HCT116 (cell line): ENCODE data around the gene UBL5. TPM values are rescaled to one million over a fixed set of nuclear protein-coding genes. Genes with fewer than 3 reads are reported as not detected.

ENCODE experiments used
- ATAC-seq: fragments of 200-7000 bp; cut with Tn5 transposase; 2 replicates; pipeline ENCODE4 v1.9.1; 2020; ENCODE audit warnings: mild to moderate bottlenecking, moderate library complexity
- BruUV-seq: library from RNA; stranded (reverse); fragments of 400-500 nt; replicated peaks from 2 replicates; lab custom pipeline; 2021; lab: Mats Ljungman, UMichigan
- CTCF ChIA-PET: fragments of 300-600 bp; sonication (Branson Sonifier 250); formaldehyde crosslinking; loops from one replicate; lab custom pipeline; 2021; ENCODE audit warnings: antibody characterized with exemption; lab: Charles Lee
- POLR2A ChIA-PET: fragments of 300-600, 350-600 bp; sonication (Branson Sonifier 250); formaldehyde crosslinking; loops from one replicate; lab custom pipeline; 2021; ENCODE audit warnings: antibody characterized with exemption; lab: Charles Lee
- RAD21 ChIA-PET, 2 experiments: fragments of 300-600 bp; sonication (Branson Sonifier 250); formaldehyde crosslinking; loops; one replicate each; lab custom pipeline; 2023; ENCODE audit warnings: low total read pairs in 2 of 2; ENCODE audit not compliant: uncharacterized antibody in 2 of 2, unreplicated experiment in 2 of 2, low non-redundant PET in 1 of 2; lab: Charles Lee
- DNase-seq: peaks from one replicate; pipeline ENCODE4 v3.0.0-alpha.2; 2010; ENCODE audit warnings: low read depth, low spot score
- H2AFZ ChIP-seq: fragments of 200-600 bp; shearing (Covaris generic), sonication (generic); 2 replicates; pipeline ENCODE4 v1.6.1; 2017; ENCODE audit warnings: low read depth, mixed run types, mixed read lengths, antibody characterized with exemption, low read length; ENCODE audit not compliant: poor library complexity, severe bottlenecking
- H3K27ac ChIP-seq: 2 replicates; pipeline ENCODE4 v1.5.1; 2012; ENCODE audit warnings: low read depth, low read length
- H3K27me3 ChIP-seq: fragments of 200-600 bp; sonication (generic); 2 replicates; pipeline ENCODE4 v1.6.1; 2016; ENCODE audit warnings: mixed run types, low read length, mixed read lengths; ENCODE audit not compliant: insufficient read depth
- H3K36me3 ChIP-seq, 2 experiments: fragments of 200-500 bp in 1 of 2; fragments of 200-600 bp in 1 of 2; sonication (Bioruptor generic) in 1 of 2; sonication (generic) in 1 of 2; 2 replicates each; pipeline versions ENCODE4 v1.5.1 to v1.6.1; 2014 to 2016; ENCODE audit warnings: low read length in 2 of 2, inconsistent platforms in 1 of 2, mixed read lengths in 1 of 2, mixed run types in 1 of 2; ENCODE audit not compliant: insufficient read depth in 2 of 2, control insufficient read depth in 1 of 2
- H3K4me1 ChIP-seq, 2 experiments: fragments of 200-600 bp in 1 of 2; sonication (generic) in 1 of 2; 2 replicates each; pipeline versions ENCODE4 v1.5.1 to v1.6.1; 2012 to 2017; ENCODE audit warnings: low read length in 2 of 2, inconsistent platforms in 1 of 2, mild to moderate bottlenecking in 1 of 2, mixed read lengths in 1 of 2, mixed run types in 1 of 2, moderate library complexity in 1 of 2; ENCODE audit not compliant: insufficient read depth in 2 of 2, control insufficient read depth in 1 of 2
- H3K4me2 ChIP-seq: fragments of 200-600 bp; sonication (generic); 2 replicates; pipeline ENCODE4 v1.6.1; 2017; ENCODE audit warnings: mixed run types, low read length, mixed read lengths
- H3K4me3 ChIP-seq, 2 experiments: fragments of 200-600 bp in 1 of 2; sonication (generic) in 1 of 2; replicated peaks in 1 of 2; 2 replicates each; pipeline ENCODE4 v1.5.1; 2011 to 2016; ENCODE audit warnings: low read length in 2 of 2, control low read depth in 1 of 2, low read depth in 1 of 2, mild to moderate bottlenecking in 1 of 2, mixed read lengths in 1 of 2, mixed run types in 1 of 2
- H3K79me2 ChIP-seq: fragments of 200-600 bp; sonication (generic); 2 replicates; pipeline ENCODE4 v1.6.1; 2017; ENCODE audit warnings: mild to moderate bottlenecking, mixed run types, low read length, moderate library complexity, mixed read lengths; ENCODE audit not compliant: insufficient read depth
- H3K9ac ChIP-seq: fragments of 200-600 bp; sonication (generic); 2 replicates; pipeline ENCODE4 v1.6.1; 2016; ENCODE audit warnings: low read length, mixed read lengths
- H3K9me2 ChIP-seq: fragments of 200-600 bp; sonication (generic), shearing (Covaris generic); 2 replicates; pipeline ENCODE4 v1.6.1; 2017; ENCODE audit warnings: mixed run types, mild to moderate bottlenecking, moderate library complexity; ENCODE audit not compliant: insufficient read depth
- H3K9me3 ChIP-seq, 2 experiments: fragments of 200-500 bp in 1 of 2; fragments of 200-600 bp in 1 of 2; sonication (Bioruptor generic) in 1 of 2; sonication (generic) in 1 of 2; 2 replicates each; pipeline ENCODE4 v1.6.1; 2014 to 2017; ENCODE audit warnings: low read length in 2 of 2, mixed read lengths in 2 of 2, inconsistent platforms in 1 of 2, low read depth in 1 of 2, mild to moderate bottlenecking in 1 of 2, mixed run types in 1 of 2, moderate library complexity in 1 of 2; ENCODE audit not compliant: control insufficient read depth in 1 of 2, insufficient read depth in 1 of 2
- H4K20me1 ChIP-seq: fragments of 200-600 bp; sonication (generic), shearing (Covaris generic); 2 replicates; pipeline ENCODE4 v1.6.1; 2017; ENCODE audit warnings: mixed run types, mild to moderate bottlenecking, moderate library complexity; ENCODE audit not compliant: insufficient read depth
- CEBPB ChIP-seq: IDR thresholded peaks from 2 replicates; pipeline ENCODE4 v1.6.1; 2012; ENCODE audit warnings: low read depth
- ELF1 ChIP-seq: IDR thresholded peaks from 2 replicates; pipeline ENCODE4 v1.6.1; 2012; ENCODE audit warnings: low read depth, borderline replicate concordance
- FOSL1 ChIP-seq: IDR thresholded peaks from 2 replicates; pipeline ENCODE4 v1.6.1; 2012; ENCODE audit warnings: low read depth
- POLR2A ChIP-seq: IDR thresholded peaks from 2 replicates; pipeline ENCODE4 v1.7.0; 2011; ENCODE audit warnings: borderline replicate concordance; ENCODE audit not compliant: insufficient read depth, insufficient read length; ENCODE audit errors: extremely low read depth
- POLR2AphosphoS5 ChIP-seq: IDR thresholded peaks from 2 replicates; pipeline ENCODE4 v1.6.1; 2011; ENCODE audit warnings: mild to moderate bottlenecking, low read depth, low read length, moderate library complexity
- RAD21 ChIP-seq: IDR thresholded peaks from 2 replicates; pipeline ENCODE4 v1.6.1; 2012; ENCODE audit warnings: low read depth, mild to moderate bottlenecking
- SP1 ChIP-seq: IDR thresholded peaks from 2 replicates; pipeline ENCODE4 v1.6.1; 2012; ENCODE audit warnings: low read depth
- SRF ChIP-seq: IDR thresholded peaks from 2 replicates; pipeline ENCODE4 v1.6.1; 2012; ENCODE audit warnings: low read depth
- TCF7L2 ChIP-seq: IDR thresholded peaks from 2 replicates; pipeline ENCODE4 v1.7.0; 2011; ENCODE audit warnings: borderline replicate concordance, inconsistent platforms; ENCODE audit not compliant: insufficient read depth, insufficient read length; ENCODE audit errors: extremely low read depth
- ZBTB33 ChIP-seq: IDR thresholded peaks from 2 replicates; pipeline ENCODE4 v1.6.1; 2011; ENCODE audit warnings: mild to moderate bottlenecking, low read length, moderate library complexity; ENCODE audit not compliant: insufficient replicate concordance; ENCODE audit errors: extremely low read depth
- ZFX ChIP-seq: fragments of 450-650 bp; IDR thresholded peaks from 2 replicates; pipeline ENCODE4 v1.6.1; 2017
- intact Hi-C: fragments of 100-400 bp; cut with micrococcal nuclease; formaldehyde crosslinking; loops from 2 replicates; pipeline ENCODE4 v1.10.0; 2022
- total RNA-seq: library from RNA; stranded (reverse); gene quantifications from one replicate; pipeline ENCODE4 v1.2.1, GENCODE V29; 2021; ENCODE audit not compliant: unreplicated experiment
- TF ChIP-seq, protein P1 (sequence below), 3 experiments: fragments of 200-600 bp in 1 of 3; sonication (generic) in 1 of 3; IDR thresholded peaks in 2 of 3; conservative IDR thresholded peaks in 1 of 3; 2 replicates each; pipeline ENCODE4 v1.5.1; 2012 to 2017; ENCODE audit warnings: low read depth in 2 of 3, low read length in 2 of 3, antibody characterized with exemption in 1 of 3, borderline replicate concordance in 1 of 3, control low read depth in 1 of 3, mild to moderate bottlenecking in 1 of 3, mixed read lengths in 1 of 3, mixed run types in 1 of 3, moderate library complexity in 1 of 3; ENCODE audit not compliant: insufficient read depth in 1 of 3
- TF ChIP-seq, protein P2 (sequence below): IDR thresholded peaks from 2 replicates; pipeline ENCODE4 v1.6.1; 2012

UBL5 gene
- total RNA-seq, 1 experiment from 2014 or later = 335 TPM

GRCh38 chr19:9858766-9859165, 31.0 kb downstream of the UBL5 start:
- peaks cover 0 to 5% of the 10 kb centered on the region in 2 experiments; a peak in 2 of 4 replicates for H3K4me1 ChIP-seq
- no peaks in the 10 kb centered on the region for H3K79me2 ChIP-seq
- no peak overlapping the region for H3K4me3 ChIP-seq
- POLR2A ChIA-PET = no interaction called here
- H3K27me3 ChIP-seq = no peaks in the 10 kb centered on the region
- TF ChIP-seq POLR2AphosphoS5 = no peak
- no peak for TF ChIP-seq ELF1
- TF ChIP-seq, protein P1, sequence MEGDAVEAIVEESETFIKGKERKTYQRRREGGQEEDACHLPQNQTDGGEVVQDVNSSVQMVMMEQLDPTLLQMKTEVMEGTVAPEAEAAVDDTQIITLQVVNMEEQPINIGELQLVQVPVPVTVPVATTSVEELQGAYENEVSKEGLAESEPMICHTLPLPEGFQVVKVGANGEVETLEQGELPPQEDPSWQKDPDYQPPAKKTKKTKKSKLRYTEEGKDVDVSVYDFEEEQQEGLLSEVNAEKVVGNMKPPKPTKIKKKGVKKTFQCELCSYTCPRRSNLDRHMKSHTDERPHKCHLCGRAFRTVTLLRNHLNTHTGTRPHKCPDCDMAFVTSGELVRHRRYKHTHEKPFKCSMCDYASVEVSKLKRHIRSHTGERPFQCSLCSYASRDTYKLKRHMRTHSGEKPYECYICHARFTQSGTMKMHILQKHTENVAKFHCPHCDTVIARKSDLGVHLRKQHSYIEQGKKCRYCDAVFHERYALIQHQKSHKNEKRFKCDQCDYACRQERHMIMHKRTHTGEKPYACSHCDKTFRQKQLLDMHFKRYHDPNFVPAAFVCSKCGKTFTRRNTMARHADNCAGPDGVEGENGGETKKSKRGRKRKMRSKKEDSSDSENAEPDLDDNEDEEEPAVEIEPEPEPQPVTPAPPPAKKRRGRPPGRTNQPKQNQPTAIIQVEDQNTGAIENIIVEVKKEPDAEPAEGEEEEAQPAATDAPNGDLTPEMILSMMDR (IDR thresholded peaks at IDR 0.05 in 2 of 3, conservative IDR thresholded peaks at IDR 0.05 in 1 of 3; ENCODE audit: borderline replicate concordance in 1 of 3, insufficient read depth in 1 of 3, low read depth in 2 of 3, low read length in 2 of 3) = no peak
- no peak for TF ChIP-seq ZFX
- no peak for TF ChIP-seq CEBPB
- no peak for TF ChIP-seq FOSL1
- no peak overlapping the region for H3K9ac ChIP-seq
- RAD21 ChIA-PET = no interaction called here
- no peak overlapping the region for H3K27ac ChIP-seq
- H3K36me3 ChIP-seq = peaks cover 0 to 2% of the 10 kb centered on the region in 2 experiments; a peak in 1 of 4 replicates
- H3K9me3 ChIP-seq = no peaks in the 10 kb centered on the region
- CTCF ChIA-PET = no interaction called here
- H3K4me2 ChIP-seq = no peak overlapping the region
- no peaks in the 10 kb centered on the region for H3K9me2 ChIP-seq
- BruUV-seq = no TSS peak
- no peak overlapping the region for H2AFZ ChIP-seq
- intact Hi-C loops = no loop called here
- H4K20me1 ChIP-seq = no peaks in the 10 kb centered on the region
- DNase-seq (no peak), ATAC-seq (no peak)

- intact Hi-C loops = no loop called here
- no peaks in the 10 kb centered on the region for H3K9me2 ChIP-seq
- no peaks in the 10 kb centered on the region for H4K20me1 ChIP-seq
- H3K4me2 ChIP-seq = no peak overlapping the region
- H3K79me2 ChIP-seq = no peaks in the 10 kb centered on the region
- H3K27me3 ChIP-seq = no peaks in the 10 kb centered on the region
- ChIA-PET RAD21 (no interaction called here), CTCF (no interaction called here), POLR2A (no interaction called here)
- no peak overlapping the region for H2AFZ ChIP-seq
- H3K36me3 ChIP-seq = peaks cover 0 to 2% of the 10 kb centered on the region in 2 experiments; a peak in 1 of 4 replicates
- H3K27ac ChIP-seq = no peak overlapping the region
- BruUV-seq = no TSS peak
- DNase-seq = no peak
- no peaks in the 10 kb centered on the region for H3K9me3 ChIP-seq
- H3K4me3 ChIP-seq = no peak overlapping the region
- peaks cover 0 to 5% of the 10 kb centered on the region in 2 experiments; a peak in 2 of 4 replicates for H3K4me1 ChIP-seq
- ATAC-seq = no peak
- H3K9ac ChIP-seq = no peak overlapping the region
- TF ChIP-seq TCF7L2 (no peak), POLR2AphosphoS5 (no peak), SP1 (no peak), SRF (no peak), POLR2A (no peak), ZBTB33 (no peak), RAD21 (no peak)
- TF ChIP-seq, protein P2, sequence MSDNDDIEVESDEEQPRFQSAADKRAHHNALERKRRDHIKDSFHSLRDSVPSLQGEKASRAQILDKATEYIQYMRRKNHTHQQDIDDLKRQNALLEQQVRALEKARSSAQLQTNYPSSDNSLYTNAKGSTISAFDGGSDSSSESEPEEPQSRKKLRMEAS = no peak
Observed at GRCh38 chr19:9860407-9860806, 32.7 kb downstream of the UBL5 start.
